ENCODE measurements around the gene APBB2.

DNA sequence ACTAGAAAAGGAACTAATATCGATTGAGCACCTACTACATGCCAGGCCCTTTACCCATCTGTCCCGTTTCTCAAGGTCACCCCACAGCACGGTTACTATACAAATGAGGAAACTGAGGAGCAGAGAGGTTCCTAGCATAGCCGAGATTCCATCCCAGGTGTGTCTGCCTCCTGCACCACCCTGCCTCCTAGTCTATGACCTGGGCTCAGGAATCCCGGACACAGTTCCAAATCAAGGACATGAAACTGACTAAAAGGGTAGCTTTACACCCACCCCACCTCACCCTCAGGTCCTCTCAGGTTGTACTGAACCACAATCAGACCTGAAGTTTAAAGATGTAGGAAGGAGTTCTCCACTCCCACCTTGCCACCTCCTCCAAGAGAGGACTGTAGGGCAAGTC lies 55.6 kb downstream of the APBB2 start:
- TF ChIP-seq, protein P1, sequence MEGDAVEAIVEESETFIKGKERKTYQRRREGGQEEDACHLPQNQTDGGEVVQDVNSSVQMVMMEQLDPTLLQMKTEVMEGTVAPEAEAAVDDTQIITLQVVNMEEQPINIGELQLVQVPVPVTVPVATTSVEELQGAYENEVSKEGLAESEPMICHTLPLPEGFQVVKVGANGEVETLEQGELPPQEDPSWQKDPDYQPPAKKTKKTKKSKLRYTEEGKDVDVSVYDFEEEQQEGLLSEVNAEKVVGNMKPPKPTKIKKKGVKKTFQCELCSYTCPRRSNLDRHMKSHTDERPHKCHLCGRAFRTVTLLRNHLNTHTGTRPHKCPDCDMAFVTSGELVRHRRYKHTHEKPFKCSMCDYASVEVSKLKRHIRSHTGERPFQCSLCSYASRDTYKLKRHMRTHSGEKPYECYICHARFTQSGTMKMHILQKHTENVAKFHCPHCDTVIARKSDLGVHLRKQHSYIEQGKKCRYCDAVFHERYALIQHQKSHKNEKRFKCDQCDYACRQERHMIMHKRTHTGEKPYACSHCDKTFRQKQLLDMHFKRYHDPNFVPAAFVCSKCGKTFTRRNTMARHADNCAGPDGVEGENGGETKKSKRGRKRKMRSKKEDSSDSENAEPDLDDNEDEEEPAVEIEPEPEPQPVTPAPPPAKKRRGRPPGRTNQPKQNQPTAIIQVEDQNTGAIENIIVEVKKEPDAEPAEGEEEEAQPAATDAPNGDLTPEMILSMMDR (IDR thresholded peaks at IDR 0.05) = no peak
- no peak for TF ChIP-seq POLR2A (IDR thresholded peaks at IDR 0.05)
